ENCODE results near the gene L1CAM.
"Not testable (repeated sequence)": the region's sequence is repeated elsewhere in the genome, so short reads cannot be mapped to it uniquely, and the experiment has no call there.

L1CAM gene

DNA sequence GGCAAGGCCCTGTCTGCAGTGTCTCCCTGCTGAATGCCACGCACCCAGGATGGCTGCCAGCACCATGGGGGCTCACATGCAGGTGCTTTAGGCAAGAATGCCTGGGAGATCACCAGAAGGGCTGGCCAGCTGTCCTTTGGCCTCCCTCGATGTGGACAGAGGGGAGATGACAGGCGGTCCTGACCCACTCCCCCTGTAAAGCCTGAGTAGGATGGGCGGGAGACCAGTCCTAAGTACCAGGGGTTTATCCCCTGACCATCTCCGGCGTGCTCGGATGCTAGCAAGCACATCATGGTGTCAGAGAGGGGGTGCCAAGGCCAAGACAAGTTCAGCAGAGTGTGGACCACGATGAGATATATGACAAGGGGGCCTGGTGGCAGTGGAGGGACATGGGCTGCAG lies 60.9 kb downstream of the L1CAM start:
- DNase-seq, result no peak

DNA sequence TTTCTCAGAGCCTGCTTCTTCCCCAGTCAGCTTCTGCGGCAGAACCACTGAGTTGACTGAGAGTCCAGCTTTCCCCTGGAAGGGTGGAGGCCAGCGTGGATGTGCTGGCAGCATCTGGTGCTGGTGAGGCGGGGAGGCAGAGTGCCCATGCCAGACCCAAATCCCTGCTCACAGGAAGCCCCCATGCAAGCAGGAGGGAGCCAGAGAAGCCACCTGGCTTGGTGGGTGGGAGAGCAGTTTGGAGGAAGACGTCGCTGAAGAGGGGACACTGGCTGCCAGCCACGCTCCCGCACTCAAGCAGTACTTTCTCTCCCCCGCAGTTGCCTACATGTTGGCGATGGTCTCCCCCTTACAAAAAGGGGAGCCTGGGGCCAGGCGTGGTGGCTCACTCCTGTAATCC lies 61.6 kb downstream of the L1CAM start:
- DNase-seq, result no peak

GRCh38 chrX:153821066-153821465 lies 64.9 kb downstream of the L1CAM start:
- DNase-seq, result no peak

- DNase-seq, result no peak
Observed at GRCh38 chrX:153820601-153821000, 65.4 kb downstream of the L1CAM start.

DNA sequence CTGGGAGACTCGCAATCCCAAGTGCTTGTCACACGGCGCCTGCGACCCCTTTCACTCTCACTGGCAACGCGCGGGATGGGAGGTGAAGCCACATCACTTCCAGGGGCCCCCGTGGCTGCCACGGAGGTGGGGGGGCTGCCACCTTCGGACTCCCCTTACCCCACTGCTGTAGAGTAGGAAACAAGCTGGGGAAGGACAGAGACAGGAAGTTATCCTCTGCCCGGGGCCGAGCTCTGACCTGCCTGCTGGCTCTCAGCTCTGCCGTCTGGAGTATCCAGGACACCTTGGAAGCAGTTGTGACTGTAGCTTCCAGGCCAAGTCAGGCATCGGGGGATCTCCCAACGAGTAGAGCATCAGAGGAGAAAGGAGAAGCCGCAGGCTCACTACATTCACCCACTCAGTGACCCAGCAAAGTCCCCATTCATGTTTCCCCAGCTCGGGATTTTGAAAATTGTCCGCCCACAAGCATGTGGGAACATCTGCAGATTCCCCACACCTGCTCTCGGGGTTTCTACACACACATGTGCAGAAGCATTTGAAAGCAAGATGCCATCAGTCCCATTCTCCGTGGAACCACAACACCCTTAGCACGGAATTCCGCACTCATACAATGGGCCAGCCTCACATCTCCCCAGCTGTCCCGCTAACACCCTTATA lies 66.5 kb downstream of the L1CAM start:
- DNase-seq, result no peak

DNA sequence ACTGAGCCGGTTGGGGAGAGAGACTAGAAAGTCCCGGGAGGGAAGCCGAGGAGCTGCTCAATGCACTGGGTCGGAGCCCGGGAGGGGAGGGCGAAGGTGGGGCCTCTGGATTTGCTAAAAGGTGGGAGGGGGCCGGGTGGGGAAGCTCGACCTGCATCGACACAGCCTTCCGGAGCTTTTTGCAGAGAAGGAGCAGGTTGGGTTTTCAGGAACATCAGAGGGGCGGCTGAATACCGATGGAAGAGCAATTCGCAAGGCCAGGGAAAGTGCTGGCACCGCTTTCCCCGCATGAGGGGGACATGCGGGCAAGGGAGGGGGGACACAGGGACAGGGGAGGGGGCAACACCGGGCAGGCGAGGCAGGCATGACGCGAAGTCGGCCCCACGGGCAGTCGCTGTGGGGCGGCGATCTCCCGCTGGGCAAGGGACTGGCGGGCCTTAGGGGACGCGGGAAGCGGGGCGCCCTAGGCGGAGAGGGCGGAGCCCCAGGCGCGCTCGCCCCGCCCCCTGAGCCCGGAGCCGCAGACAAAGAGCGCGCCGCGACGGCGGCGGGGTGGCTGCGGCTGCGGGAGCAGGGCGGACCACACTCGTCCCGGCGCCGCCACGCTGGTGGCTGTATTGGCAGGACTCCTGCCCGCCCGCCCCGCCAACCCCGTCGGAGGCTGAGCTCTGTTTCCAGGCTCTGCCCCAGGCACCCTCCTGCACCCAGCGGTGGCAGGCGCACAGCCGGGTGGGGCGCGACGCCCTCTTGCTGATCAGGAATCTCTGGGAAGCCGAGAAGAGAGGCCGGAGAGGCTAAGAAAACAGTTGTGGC lies 67.2 kb downstream of the L1CAM start:
- DNase-seq, result peak; percentile 50 to 74

DNA sequence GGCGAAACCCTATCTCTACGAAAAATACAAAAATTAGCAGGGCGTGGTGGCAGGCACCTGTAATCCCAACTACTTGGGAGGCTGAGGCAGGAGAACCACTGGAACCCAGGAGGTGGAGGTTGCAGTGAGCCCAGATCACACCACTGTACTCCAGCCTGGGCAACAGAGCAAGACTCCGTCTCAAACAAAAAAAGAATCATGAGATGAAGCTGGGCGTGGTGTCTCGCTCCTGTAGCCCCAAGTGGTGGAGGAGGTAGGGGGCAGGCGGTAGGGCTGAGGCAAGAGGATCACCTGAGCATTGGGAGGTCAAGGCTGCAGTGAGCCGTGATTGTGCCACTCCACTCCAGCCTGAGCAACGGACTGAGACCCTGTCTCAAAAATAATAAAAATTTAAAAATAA lies 67.9 kb downstream of the L1CAM start:
- not testable (repeated sequence) for DNase-seq

GRCh38 chrX:153816831-153817690 lies 68.9 kb downstream of the L1CAM start:
- DNase-seq, result peak; percentile 33 to 43

GRCh38 chrX:153814591-153815315 lies 71.2 kb downstream of the L1CAM start:
- DNase-seq, result no peak

DNA sequence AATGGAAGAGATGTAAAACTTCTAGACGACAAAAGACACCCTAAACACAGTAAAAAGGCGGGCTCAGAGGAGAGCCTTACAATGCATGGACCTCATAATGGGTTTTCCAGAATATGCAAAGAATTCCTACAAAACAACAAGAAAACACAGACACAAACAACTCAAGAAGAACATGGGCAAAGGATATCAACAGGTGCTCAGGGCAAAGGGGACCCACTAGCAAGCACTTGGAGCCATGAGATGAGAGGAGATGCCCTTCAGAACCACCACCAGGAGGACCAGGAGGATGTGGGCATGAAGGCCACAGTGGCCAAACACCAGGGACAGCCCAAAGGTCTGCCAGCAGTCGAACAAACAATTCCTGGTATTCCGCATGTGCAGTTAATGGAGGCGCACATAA lies 72.8 kb downstream of the L1CAM start:
- no peak for DNase-seq

- DNase-seq, result no peak
Observed at GRCh38 chrX:153812220-153812619, 73.8 kb downstream of the L1CAM start.

Measured in stimulated activated CD4-positive, alpha-beta T cell treated with anti-CD3 and anti-CD28 coated beads, Interleukin-2, amount 100 ng/mL, for 24 hours (primary cell).